ENCODE measurements around the gene P2RY1.

DNA sequence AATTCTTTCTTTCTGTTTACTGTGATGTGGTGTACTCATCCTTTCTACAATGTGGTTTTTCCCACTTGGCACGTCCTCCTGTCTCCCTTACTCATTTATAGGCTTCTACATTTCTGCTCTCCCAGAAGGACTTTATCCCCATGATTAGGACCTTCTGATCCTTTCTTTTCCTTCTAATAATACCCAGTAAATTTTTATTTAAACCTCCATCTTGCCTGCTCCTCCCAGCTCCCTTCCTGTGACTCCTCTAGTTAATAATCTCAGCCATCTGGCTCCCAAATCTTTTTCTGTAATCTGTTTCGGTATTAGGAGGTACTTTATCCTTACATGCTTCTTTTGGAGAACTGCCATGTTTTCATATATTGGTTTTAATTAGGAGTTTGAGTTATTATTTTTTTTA lies 11.2 kb upstream of the P2RY1 start:
- TF ChIP-seq, protein P1, sequence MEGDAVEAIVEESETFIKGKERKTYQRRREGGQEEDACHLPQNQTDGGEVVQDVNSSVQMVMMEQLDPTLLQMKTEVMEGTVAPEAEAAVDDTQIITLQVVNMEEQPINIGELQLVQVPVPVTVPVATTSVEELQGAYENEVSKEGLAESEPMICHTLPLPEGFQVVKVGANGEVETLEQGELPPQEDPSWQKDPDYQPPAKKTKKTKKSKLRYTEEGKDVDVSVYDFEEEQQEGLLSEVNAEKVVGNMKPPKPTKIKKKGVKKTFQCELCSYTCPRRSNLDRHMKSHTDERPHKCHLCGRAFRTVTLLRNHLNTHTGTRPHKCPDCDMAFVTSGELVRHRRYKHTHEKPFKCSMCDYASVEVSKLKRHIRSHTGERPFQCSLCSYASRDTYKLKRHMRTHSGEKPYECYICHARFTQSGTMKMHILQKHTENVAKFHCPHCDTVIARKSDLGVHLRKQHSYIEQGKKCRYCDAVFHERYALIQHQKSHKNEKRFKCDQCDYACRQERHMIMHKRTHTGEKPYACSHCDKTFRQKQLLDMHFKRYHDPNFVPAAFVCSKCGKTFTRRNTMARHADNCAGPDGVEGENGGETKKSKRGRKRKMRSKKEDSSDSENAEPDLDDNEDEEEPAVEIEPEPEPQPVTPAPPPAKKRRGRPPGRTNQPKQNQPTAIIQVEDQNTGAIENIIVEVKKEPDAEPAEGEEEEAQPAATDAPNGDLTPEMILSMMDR (IDR thresholded peaks at IDR 0.05): no peak
- no peak for TF ChIP-seq POLR2A (IDR thresholded peaks at IDR 0.05)
